ENCODE measurements around the gene MYO5C.

The MYO5C gene

DNA sequence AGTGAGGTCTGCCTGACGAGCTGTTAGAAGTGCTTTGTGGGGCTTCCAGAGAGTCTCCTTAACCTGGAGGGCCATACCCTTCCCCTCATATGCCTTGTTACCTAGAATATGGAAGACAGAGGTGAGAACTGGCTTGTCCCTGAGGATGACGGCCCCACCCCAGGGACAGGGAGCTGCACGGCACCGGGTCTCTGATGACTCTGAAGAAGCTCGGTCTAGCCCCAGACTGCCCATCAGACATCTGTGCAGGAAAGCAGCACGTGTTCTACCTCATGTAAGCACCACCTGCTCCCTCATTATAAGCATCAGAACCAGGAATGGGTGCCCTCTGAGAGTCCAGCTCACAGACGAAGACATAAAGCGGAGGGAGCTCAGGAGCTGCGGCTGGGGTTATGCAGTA is 18.0 kb downstream of the MYO5C start:
- no peak for DNase-seq

DNA sequence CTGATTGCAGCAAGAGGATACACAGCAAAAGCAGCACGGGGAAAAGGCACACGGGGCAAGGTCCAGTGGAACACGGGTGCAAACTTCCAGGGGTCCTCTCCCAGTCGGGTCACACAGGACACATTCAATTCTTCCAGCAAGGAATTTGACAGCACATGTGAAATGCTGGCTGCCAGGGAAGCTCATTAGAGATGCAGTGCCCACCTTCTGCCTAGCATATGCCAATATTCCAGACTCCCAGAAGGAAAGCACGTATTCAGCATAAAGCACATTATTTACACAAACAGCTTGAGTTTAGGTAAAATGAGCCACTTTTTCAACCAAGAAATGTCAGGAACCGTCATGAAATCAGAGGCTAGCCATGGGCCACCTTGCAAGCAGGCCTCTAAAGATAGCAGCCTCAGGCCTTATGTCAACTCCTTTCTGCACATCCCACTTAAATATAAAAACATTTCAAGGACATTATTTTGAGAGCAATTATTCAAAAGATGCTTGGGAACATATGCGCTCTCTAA is 19.3 kb downstream of the MYO5C start:
- DNase-seq: no peak

DNA sequence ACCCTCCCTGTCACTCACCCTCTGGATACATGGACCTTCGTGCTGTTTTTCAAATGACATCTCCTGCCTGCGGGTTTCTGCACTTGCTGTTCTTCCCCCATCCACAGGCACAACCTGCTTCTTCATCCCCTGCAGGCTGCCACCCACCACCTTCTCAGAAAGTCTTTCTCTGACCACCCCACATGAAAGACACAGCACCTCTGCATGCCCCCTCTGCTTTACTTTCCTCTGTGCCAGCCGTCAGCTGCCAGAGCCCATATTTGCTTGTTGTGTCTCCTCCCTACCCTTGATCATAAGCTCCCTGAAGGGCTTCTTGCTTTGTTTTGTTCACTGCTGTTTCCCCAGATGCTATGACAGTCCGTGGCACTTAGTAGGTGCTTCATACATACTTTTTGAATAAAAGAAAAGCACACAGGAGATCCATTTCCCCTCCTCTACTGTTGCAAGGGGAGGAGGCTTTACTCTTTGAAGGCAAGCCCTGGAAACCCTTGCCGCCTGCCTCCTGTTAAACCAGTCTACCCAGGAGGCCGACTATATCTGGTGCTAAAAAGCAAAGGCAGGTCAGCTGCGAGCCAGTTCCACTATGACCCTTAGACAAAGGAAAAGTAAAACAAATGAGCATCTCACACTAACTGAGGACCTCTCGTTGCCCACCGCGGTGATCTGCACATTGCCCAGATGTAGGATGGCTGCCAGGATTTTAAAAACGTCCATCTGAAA is 31.9 kb downstream of the MYO5C start:
- no peak for DNase-seq

DNA sequence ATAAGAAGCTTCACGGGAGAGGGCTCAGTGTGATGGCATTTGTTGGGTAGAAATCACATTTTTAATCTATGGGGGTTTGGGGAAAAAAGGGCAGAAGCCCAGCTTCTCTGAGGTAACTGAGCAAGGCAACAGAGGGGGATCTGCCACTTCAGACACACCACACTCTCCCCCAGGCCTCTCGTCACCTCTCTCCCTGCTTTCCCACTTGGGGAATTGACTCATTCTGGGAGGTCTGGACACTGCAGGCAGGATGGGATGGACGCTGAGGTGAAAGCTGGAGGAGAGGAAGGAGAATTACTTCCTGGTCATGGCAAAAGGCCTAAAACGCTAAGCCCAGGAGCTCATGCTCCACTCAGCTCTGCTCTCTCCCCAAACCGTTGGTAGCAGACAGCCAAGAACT is 33.2 kb downstream of the MYO5C start:
- DNase-seq: peak; percentile 63

DNA sequence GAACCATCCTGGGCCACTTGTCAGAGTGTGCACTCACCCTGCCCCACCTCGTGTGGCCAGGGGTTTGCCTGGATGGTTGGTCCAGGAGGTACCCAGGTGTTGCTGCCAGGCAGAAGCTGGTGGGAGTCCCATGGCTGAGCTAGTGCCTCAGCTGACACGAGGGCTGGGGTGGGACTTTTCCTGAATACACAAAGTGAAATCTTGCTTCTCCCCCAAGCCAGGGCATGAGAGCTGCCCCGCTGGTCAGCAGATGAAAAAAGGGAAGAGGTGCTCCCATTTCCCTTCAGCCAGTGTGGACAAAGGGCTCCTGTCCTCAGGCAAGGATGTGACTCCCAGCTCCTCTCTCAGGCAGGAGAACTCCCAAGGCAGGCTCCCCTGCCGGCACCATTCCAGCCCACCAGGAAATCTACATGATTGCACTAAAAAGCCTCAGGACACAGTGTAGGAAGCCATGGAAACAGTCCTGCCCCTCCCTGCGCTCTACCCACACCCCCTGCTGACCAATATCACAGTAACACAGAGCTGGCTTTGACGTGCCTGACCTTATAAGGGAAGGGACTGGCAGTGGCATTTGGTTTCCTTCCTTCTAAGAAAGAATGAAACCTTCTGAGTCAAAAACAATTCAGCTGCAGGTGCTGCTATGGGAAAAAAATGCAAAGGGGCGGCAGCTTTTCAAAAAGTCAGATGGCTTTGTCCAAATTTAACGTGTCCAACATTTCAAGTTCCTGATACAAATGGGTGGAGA is 33.9 kb downstream of the MYO5C start:
- peak; percentile 98 for DNase-seq

DNA sequence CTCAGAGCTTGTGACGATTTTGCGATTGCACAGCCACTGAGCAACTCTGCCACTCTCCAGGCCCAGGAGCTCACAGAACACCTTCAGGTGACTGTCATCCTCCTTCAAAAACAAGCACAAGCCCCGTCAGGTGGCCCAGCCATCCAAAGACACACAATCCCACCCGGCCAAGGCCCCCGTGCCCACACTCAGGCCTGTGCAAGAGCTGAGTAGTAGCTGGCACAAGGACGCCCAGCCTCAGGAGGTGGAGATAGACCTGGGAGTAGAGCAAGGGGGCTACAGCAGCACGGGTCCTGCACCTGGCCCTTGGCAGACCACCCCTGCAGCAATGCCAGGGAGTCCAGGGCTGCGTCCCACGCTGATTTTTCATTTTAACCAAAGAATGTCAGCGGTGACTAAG is 34.6 kb downstream of the MYO5C start:
- DNase-seq: no peak

DNA sequence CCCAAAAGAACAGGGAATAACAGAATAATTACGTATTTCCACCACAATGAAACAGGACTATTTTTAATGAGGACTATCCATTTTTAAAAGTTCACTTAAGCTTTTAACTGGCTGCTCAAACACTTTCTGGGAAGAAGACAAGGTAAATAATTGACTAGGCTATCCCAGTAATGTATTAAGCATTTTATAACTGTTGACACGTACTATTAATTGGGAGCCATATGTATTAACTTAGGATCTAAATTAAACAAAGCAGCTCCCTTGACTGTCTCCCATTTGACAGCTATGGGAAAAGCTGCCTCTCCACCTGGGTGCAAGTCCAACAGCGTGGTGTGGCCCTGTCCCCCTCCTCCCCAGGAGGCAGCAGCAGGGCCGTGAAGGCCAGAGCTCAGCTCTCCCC is 36.1 kb downstream of the MYO5C start:
- DNase-seq: no peak

DNA sequence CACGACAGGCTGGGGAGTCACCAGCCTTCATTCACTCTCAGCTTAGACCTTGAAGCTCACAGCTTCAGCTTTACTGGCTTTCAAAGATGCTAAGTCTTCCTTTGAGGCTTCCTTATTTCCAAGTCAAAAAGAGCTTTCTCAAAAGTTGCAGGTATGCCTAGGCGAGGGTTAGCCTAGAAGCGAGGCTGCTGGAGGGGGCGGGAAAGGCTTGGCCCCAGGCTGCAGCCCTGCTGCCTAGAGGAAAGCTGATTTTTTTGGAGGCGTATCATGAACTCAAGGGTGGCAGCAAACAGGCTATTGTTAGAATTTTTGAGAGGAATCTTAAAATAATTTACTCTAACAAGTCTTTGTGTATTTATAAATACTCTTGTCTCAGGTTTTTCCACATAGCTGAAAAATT is 37.1 kb downstream of the MYO5C start:
- no peak for DNase-seq

DNA sequence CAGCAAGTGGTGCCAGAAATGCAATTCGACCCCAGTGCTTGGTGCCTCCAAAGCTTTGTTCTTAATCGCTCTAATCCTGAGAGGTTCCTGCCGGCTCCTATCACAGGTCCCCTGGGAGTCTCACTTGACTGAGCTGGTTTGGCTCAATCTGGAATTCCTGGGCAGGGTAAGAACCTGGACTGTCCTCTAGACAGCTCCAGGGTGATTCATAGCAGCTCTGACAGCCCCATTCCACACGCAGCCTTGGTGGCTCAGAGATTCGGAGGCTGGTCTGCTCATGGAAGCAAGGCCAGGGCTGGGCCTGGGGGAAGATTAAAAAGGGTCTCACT is 37.9 kb downstream of the MYO5C start:
- DNase-seq: peak; percentile 83

DNA sequence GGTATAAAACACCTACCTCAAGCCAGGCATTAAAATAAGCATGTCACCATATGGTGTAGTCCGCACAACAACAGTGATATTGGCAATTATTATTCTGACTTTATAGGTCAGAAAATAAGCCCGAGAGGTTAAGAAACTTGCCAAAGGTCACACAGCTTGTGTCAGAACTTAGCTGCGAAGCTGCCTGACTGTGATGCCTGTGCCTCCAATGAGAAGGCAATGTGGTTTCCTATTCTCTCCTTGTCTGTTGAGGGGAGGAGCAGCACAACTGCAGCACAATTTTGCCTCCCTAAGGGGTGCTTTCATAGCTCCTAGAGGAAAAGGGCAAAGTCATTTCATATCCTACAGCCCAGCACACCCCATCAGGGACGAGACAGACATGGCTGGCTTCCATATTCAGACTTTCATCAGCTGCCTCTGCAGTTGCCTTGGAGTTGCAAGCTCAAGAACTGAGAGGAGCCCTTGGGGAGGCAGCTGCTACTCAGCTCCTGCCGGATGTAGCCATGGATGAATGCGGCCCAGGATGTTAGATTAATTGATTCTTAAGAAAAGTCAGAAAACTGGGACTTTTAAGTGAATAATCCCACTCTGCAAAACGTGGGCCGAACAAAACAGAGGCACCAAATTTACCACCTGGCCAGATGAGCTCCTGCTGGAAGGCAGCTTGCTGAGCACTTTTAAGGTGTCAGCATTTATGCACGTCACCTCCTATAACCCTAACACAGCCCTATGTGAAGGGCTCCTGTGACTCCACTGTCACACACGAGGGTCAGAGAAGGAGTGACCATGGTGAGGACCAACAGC is 38.5 kb downstream of the MYO5C start:
- DNase-seq: peak; percentile 58

DNA sequence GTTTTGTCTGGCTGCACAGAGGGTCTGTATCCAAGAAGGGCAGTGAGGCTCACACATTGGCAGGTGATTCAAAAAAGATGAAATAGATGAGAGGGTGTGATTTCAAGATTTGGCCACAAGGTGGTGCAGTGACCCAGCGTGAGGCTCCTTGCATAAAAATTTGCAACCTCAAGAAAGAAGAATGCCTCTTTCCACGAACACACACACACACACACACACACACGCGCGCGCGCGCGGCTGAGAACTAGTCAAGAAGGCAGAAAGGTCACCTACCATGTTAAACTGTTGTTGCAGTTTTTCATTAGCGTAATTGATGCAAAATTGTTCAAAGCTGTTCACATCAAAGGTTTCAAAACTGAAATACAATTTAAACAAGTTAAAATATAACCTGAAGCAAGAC is 39.2 kb downstream of the MYO5C start:
- peak; percentile 87 for DNase-seq

DNA sequence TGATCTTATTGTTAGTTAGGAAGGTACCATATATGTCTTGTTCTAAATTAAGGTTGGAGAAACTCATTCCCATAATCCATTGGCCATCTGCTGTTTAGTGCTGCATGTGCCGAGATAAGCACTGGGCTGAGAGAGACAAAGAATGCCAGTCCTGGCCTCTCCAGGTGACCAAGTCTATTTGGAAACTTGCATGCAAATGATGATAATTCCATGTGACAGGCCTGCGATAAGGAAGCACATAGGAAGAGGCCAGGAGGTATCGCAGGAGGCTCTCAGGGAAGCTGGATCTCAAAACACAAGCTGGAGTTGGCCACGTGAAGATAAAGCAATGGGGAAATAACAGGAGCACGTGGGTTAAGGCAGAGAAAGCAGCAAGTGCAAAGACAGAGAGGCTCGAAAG is 39.7 kb downstream of the MYO5C start:
- DNase-seq: no peak

DNA sequence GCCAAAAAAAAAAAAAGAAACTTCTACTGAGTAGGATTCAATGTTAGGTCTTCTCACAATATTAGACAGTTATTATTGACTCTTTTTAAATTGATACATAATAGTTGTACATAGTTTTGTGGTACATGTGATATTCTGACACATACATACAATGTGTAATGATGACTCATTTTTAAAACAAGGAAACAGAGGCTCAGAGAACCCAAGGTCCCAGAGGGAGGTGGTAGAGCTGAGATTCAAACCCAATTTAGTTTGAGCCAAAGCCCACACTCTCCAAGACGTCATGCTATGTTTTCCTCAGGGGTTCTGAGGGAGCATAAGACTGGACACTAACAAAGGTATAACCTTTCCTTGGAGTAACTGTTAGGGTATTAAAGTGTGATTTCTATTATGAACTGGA is 40.6 kb downstream of the MYO5C start:
- no peak for DNase-seq

DNA sequence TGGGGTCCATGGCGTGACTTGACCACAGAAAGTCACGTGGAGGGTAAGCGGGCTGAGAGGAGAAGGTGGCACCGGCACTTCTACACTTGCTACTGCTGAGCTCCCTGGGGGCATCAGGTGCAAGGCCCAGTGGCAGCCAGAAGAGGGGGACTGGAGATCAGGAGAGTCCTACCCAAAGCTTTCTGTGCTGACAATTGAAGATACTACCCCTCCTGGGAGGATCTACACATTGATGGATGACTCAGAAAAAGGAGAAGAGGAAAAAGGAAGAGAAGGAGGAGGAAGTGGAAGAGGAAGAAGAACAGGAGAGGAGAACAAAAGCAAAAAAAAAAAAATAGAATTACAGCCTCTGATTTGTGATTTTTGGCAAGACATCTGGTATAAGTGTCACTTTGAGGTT is 41.2 kb downstream of the MYO5C start:
- DNase-seq: no peak

DNA sequence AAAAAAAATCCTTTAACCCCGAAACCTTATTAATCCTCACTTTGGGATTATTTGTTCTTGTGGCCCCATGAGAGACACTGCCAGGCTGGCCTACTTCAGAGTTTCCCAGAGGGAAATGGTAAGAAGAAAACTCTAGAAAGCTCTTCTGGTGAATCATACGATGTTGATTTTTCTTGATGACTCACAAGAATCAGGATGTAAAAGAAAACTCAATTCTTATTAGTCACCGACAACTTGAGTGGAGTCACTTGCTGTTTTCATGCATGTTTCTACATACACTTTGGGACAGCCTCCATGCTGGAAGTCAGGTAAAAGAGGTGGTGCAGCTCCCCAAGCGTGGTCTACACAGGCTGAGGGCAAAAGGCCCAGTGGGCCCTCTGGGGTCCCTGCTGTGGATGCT is 42.8 kb downstream of the MYO5C start:
- DNase-seq: peak; percentile 32

DNA sequence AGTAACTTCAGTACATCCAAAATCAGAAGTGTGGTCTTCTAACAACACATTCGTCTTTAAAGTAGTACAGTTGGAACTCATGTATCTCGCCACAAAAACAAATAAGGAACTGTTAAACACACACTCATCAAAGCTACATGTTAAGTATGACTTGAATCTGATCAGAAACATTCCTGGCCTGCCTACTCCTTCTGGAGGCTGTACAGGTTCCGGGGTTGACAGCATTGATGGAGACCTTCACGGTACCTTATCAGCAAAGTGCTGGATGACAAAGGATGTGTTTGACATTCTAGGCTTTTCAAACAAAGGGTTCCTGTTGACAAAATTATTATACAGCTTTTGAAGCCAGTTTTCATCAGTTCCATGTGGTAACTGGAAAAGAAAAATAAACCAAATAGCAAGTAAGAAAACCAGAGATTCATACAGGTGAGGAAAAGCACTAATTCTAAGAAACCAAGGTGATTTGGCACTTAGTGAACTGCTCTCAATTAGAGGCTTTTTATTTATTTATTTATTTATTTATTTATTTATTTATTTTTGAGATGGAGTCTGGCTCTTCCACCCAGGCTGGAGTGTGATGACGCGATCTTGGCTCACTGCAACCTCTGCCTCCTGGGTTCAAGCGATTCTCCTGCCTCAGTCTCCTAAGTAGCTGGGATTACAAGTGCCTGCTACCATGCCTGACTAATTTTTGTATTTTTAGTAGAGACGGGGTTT is 44.3 kb downstream of the MYO5C start:
- peak; percentile 47 for DNase-seq

DNA sequence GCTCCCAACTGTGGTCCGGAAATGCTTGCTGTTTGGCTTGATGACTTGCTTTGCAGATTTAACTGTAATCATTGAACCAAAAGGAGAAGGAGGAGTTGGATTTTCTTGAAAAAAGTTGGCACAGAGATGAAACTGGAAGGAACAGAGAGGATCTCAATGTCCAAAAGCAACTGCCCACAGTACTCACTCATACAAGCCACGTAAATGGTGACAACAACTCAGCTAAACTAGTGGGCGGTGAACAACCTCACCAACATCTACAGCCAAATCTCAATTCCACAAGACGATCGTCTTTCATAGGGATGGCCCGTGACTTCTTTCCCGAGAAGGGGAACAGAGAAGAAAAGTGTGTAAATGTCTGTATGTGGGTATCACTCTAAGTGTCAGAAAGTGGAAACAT is 48.1 kb downstream of the MYO5C start:
- no peak for DNase-seq

DNA sequence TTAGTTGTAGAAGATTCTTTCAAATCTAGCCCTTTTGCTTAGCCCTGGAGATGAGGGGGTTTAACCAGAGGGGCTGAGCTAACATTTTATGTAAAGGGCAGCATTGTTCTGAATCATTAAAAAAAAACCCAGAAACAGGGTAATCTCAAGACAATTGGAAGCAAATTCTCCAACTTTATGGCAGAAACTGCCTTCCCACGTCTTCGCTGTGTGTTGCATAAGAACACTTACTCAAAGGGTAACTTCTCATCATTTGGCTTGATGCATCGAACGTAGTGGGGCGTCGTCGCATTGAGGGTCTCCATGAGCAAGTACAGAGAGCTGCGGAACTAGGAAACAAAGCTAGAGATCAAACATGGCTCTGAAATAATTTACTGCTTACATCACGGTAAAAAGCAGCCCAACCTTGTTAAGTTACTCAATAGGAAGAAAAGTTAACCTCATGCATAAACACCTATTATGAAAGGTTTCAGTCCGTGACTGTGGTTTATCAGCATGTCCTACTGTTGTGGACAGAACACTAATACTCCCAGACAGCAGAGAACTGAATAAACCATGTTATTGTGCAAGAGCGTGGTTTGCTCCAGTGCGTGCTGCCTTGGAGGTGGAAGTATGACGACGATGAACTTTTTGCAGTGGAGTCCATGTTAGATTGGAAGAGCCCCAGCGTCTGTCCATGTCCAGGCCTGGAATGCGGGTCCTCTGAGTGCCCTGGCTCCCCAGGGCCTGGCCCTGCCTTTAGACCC is 48.7 kb downstream of the MYO5C start:
- no peak for DNase-seq

DNA sequence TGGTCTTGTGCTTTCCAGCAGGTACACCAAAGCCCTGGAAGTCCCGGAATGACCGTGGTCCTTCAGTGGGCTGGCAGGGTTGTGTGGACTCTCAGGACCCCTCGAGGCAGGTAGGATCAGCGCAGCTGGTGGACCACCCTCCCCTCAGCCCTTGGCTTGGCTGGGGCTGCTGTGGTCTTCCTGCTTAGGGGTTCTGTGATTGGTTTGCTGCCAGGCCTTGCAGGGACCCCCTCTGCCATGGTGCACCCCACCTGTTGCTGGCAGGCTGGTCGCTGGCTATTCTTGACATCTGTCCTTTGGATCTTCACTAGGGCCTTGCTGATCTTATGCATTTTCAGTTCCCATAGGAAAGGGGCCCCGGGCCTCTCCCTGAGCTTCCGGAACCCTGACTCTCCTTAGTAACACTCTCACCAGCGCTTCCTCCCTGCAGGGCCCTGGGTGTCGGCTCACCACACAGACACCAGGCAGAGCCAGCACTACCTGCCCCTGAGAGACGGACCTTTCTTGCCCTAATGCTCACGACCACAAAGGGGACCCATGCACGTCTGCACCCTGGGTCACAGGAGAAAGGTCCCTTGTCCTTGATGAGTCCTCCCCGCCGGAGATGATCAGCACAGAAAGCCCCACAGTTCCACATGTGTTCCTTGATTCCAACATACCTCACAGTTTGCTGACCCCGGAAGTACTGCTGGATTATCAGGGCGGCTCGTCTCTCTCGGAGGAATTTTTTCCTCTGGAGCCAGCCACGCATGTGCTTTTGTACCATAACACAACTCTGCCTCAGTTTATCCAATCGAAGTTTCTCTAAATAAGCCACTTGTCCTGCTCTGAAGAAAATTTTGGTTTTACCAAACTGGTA is 51.7 kb downstream of the MYO5C start:
- DNase-seq: no peak

DNA sequence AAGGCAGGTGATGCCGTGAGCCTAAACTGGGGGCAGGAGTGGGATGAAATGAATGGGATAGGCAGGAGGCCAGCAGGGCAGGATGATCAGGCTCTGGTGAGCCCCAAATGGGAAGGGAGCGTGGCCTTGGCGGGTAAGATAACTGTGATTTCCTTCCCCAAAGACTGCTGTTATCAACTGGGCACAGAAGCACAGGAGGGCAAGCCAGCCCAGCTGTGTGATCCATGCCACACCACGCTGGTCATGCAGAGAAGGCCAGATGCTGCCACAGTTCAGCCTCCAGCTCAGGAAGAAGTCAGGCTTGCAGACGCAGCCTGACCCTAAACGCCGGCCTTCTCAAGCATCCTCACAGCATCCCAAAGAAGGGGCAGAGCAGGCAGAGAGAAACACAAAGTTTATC is 52.3 kb downstream of the MYO5C start:
- DNase-seq: no peak

DNA sequence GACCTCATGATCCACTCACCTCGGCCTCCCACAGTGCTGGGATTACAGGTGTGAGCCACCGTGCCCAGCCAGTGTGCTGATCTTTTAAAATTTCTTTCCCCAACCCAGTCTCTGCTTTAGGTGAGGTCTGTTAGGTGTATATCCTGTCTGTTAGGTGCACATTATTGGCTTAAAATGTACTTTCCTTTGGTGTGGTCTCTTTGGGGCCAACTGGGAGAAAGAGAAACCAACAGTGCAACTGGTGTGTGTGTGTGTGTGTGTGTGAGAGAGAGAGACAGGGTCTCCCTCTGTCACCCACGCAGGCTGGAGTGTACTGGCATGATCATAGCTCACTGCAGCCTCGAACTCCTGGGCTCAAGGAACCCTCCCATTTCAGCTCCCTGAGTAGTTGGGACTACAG is 54.1 kb downstream of the MYO5C start:
- no peak for DNase-seq
